GM12873 (cell line): ENCODE results near the gene HYCC2.

ENCODE experiments used
- CTCF ChIP-seq: IDR thresholded peaks from 2 replicates; pipeline ENCODE4 v1.5.1; 2012; ENCODE audit warnings: low read depth, mild to moderate bottlenecking, moderate library complexity, low read length, control low read depth; ENCODE audit not compliant: insufficient read depth; ENCODE audit errors: missing control alignments

The HYCC2 gene

GRCh38 chr2:201100497-201100896 is 29.0 kb upstream of the HYCC2 start:
- no peak for TF ChIP-seq CTCF

GRCh38 chr2:201093573-201093972 is 22.1 kb upstream of the HYCC2 start:
- TF ChIP-seq CTCF, result no peak

GRCh38 chr2:201090574-201090973 is 19.1 kb upstream of the HYCC2 start:
- no peak for TF ChIP-seq CTCF

GRCh38 chr2:201084863-201085262 is 13.4 kb upstream of the HYCC2 start:
- no peak for TF ChIP-seq CTCF

GRCh38 chr2:201074996-201075395 is 3.5 kb upstream of the HYCC2 start:
- no peak for TF ChIP-seq CTCF

GRCh38 chr2:201073071-201073470 is 1.6 kb upstream of the HYCC2 start:
- TF ChIP-seq CTCF, result no peak

- no peak for TF ChIP-seq CTCF
These were observed 695 bp upstream of the HYCC2 start for GRCh38 chr2:201072201-201072530.
